NT2/D1 (cell line): Measurements from ENCODE around the gene LIX1.

ENCODE experiments used
- DNase-seq: peaks from one replicate; pipeline ENCODE4 v3.0.0-alpha.2; 2011; ENCODE audit warnings: low read depth, low spot score
- H3K27me3 ChIP-seq: 2 replicates; pipeline ENCODE4 v1.6.0; 2011; ENCODE audit warnings: mild to moderate bottlenecking; ENCODE audit not compliant: insufficient read length, insufficient read depth
- H3K36me3 ChIP-seq: 2 replicates; pipeline ENCODE4 v1.6.1; 2011; ENCODE audit warnings: mild to moderate bottlenecking, low read length, mixed read lengths; ENCODE audit not compliant: insufficient read depth, insufficient read length
- H3K4me1 ChIP-seq: 2 replicates; pipeline ENCODE4 v1.5.1; 2011; ENCODE audit not compliant: insufficient read depth, insufficient read length
- H3K4me3 ChIP-seq: 2 replicates; pipeline ENCODE4 v1.5.1; 2011; ENCODE audit warnings: low read depth; ENCODE audit not compliant: insufficient read length
- H3K9ac ChIP-seq: 2 replicates; pipeline ENCODE4 v1.6.0; 2011; ENCODE audit warnings: low read depth; ENCODE audit not compliant: insufficient read length
- H3K9me3 ChIP-seq: 2 replicates; pipeline ENCODE4 v1.5.1; 2011; ENCODE audit warnings: mild to moderate bottlenecking, low read length; ENCODE audit not compliant: insufficient read depth
- SUZ12 ChIP-seq: IDR thresholded peaks from 2 replicates; pipeline ENCODE4 v1.6.1; 2011; ENCODE audit not compliant: insufficient read length, insufficient read depth; ENCODE audit errors: extremely low read depth
- YY1 ChIP-seq: IDR thresholded peaks from 2 replicates; pipeline ENCODE4 v1.6.1; 2011; ENCODE audit not compliant: insufficient read length, insufficient read depth
- ZNF274 ChIP-seq: IDR thresholded peaks from 2 replicates; pipeline ENCODE4 v1.6.1; 2011; ENCODE audit warnings: mild to moderate bottlenecking, low read depth, low read length

LIX1 gene

DNA sequence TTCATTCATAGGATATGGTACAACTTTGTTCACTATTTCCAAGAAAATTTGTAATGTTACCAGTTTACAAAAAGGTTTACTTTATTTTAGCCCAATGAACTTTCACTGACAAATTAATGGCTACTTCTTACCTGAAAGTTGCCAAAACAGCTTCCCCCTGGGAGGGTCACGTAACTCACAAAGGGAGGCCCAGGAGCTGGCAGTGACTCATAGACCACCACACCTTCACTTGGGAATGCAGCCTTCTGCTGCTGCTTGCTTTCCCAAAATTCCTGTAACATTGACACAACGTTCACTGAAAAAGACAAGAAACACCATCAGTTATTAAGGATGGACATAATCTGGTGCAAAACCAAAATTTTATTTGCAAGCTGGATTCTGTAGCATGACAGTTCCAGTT lies 18.1 kb downstream of the LIX1 start:
- Histone ChIP-seq H3K27me3 (no peaks in the 10 kb centered on the region), H3K4me3 (no peak overlapping the region), H3K9me3 (no peaks in the 10 kb centered on the region), H3K4me1 (no peaks in the 10 kb centered on the region), H3K9ac (no peak overlapping the region), H3K36me3 (no peaks in the 10 kb centered on the region)
- DNase-seq = no peak
- TF ChIP-seq YY1 (no peak), ZNF274 (no peak), SUZ12 (no peak)

DNA sequence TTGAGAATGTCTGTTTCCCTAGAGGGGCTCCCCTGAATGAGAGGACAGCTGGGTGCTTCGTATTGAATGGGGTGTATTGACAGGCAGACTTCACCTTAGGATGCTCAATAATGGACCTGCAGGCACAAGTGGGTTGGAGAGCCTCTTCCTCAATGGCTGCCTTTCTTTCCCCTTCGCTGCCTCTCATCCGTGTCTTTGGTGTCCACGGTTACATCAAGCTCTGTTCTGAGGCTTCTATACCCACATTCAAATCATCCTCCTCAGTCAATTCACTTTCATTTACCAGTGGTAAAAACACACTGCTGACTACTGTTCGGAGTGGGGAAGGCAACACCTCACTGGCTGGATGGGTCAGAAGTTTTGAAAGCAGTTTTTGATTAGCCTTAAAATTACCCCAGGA lies 20.6 kb downstream of the LIX1 start:
- Histone ChIP-seq H3K4me3 (no peak overlapping the region), H3K36me3 (no peaks in the 10 kb centered on the region), H3K9me3 (no peaks in the 10 kb centered on the region), H3K27me3 (no peaks in the 10 kb centered on the region), H3K9ac (no peak overlapping the region), H3K4me1 (no peaks in the 10 kb centered on the region)
- no peak for DNase-seq
- TF ChIP-seq ZNF274 (no peak), SUZ12 (no peak), YY1 (no peak)

DNA sequence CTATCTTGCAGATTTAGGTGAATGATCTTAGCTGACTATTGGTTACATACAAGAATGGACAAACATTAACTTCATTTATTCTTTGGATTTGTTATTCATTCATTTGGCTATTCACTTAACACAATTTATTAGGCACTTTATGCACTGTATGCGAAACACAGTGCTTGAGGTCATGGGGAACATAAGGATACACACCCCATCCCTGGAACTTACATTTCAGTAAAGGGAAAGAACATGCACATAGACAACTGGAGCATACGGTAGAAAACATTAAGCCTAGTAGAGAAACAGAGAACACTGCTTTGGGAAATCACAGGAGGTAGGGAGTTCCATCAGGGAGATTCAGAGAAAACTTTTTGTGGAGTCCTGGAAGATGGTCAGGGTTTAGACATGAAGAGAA lies 22.2 kb downstream of the LIX1 start:
- no peak overlapping the region for H3K4me3 ChIP-seq
- no peaks in the 10 kb centered on the region for H3K4me1 ChIP-seq
- no peak overlapping the region for H3K9ac ChIP-seq
- no peaks in the 10 kb centered on the region for H3K36me3 ChIP-seq
- TF ChIP-seq YY1 (no peak), ZNF274 (no peak), SUZ12 (no peak)
- H3K9me3 ChIP-seq = no peaks in the 10 kb centered on the region
- DNase-seq = no peak
- H3K27me3 ChIP-seq = no peaks in the 10 kb centered on the region

DNA sequence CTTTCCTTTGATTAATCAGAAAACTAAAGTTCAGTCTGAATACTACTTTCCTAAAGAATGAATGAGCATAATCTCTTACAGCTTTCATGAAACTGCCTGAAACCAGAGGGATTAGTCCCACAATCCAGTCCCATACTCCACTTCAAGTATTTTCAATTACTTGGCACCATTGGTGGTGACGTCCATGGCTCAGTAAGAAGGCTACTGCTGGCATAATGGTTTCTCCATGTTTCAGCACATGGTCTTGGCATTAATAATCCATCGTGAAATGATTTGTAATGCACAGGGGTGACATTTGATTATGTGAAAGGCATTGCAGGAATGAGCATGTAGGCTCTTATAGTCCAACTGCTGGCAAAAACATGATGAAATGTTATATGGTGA lies 23.4 kb downstream of the LIX1 start:
- no peaks in the 10 kb centered on the region for H3K4me1 ChIP-seq
- H3K4me3 ChIP-seq = no peak overlapping the region
- no peaks in the 10 kb centered on the region for H3K9me3 ChIP-seq
- no peak for DNase-seq
- no peaks in the 10 kb centered on the region for H3K27me3 ChIP-seq
- TF ChIP-seq SUZ12 (no peak), YY1 (no peak), ZNF274 (no peak)
- no peaks in the 10 kb centered on the region for H3K36me3 ChIP-seq
- no peak overlapping the region for H3K9ac ChIP-seq

DNA sequence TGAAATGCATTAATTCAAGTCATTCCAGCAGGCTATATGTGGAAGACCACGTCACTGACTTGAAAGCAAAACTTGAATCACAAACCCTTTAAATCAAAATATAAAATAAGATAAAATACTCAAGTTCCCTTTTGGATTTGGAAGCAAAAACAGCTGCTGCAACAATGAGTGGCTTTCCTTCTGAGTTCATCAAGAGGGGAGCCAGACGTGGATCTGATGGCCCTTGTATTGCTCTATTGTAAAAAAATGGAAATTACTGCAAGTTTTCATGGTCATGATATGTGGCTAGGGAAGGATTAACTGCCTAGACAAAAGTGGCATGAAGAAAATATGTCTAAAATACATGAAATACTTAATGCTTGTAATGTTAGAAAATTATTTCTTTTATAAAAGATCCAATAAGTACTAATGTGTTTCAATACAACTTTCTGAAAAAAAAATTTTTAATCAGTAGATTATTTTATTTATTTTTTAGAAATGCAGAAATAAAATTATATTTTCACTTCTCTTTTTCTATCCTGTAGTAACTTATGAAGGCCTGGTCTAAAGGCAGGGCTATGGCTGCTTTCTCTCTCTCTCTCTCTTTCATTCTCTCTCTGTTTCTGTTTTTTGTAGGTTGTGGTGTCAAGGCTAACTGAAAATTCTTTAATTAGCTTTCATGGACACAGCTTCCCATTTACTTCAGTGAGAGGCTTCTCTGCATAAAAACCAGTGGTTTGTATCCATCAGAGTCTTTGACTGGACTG lies 24.0 kb downstream of the LIX1 start:
- TF ChIP-seq YY1 = no peak
- no peak for TF ChIP-seq ZNF274
- TF ChIP-seq SUZ12 = no peak
- no peaks in the 10 kb centered on the region for H3K9me3 ChIP-seq
- DNase-seq = no peak
- no peaks in the 10 kb centered on the region for H3K36me3 ChIP-seq
- no peak overlapping the region for H3K4me3 ChIP-seq
- no peak overlapping the region for H3K9ac ChIP-seq
- no peaks in the 10 kb centered on the region for H3K27me3 ChIP-seq
- no peaks in the 10 kb centered on the region for H3K4me1 ChIP-seq

DNA sequence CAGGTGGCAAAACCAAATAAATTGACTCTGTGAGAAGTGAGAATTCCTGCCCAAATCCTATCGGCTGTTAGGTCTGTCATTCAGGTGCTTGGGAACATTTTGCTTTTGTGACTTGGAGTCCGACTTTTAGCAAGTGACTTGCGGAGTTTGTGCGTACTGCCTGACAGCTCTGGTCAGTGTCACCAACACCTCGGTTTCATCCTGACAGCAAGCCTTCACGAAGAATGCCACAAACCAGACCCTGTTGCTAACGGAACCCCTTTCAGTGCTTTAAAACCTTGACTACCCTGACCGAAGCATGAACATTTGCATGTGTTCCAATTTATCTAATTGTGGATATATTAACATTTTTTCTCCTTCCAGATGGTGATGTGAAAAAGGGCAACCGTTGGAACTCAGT lies 26.5 kb downstream of the LIX1 start:
- H3K4me1 ChIP-seq = no peaks in the 10 kb centered on the region
- H3K9me3 ChIP-seq = no peaks in the 10 kb centered on the region
- H3K27me3 ChIP-seq = no peaks in the 10 kb centered on the region
- H3K36me3 ChIP-seq = no peaks in the 10 kb centered on the region
- TF ChIP-seq YY1 = no peak
- TF ChIP-seq SUZ12 = no peak
- TF ChIP-seq ZNF274 = no peak
- H3K9ac ChIP-seq = no peak overlapping the region
- DNase-seq = no peak
- H3K4me3 ChIP-seq = no peak overlapping the region

DNA sequence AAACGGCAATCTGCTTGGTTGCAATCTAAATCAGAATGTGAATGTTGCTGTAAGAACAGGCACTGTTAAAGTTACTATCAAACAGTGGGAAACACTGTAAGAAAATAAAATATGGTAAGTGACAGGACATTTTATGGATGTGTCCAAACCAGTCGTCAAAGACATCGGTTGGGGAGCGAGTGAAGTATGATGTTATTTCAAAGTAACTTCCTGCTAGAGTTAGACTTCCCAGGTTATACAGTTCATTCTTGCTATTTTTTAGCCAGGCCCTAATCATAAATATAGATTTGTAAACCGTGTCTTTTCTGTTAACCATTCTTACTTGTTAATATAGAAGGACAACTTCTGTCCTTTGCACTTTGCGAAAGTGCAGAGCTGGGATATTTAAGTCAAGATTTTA lies 30.2 kb downstream of the LIX1 start:
- H3K4me1 ChIP-seq = no peaks in the 10 kb centered on the region

GRCh38 chr5:97111616-97112015 lies 30.8 kb downstream of the LIX1 start:
- no peaks in the 10 kb centered on the region for H3K4me1 ChIP-seq
- no peaks in the 10 kb centered on the region for H3K9me3 ChIP-seq
- TF ChIP-seq ZNF274 (no peak), SUZ12 (no peak), YY1 (no peak)
- H3K36me3 ChIP-seq = no peaks in the 10 kb centered on the region
- no peak for DNase-seq
- no peak overlapping the region for H3K4me3 ChIP-seq
- no peaks in the 10 kb centered on the region for H3K27me3 ChIP-seq
- H3K9ac ChIP-seq = no peak overlapping the region

More for the DNA sequence above, 30.2 kb downstream of the LIX1 start:
- Histone ChIP-seq H3K36me3 (no peaks in the 10 kb centered on the region), H3K9me3 (no peaks in the 10 kb centered on the region), H3K4me3 (no peak overlapping the region), H3K9ac (no peak overlapping the region), H3K27me3 (no peaks in the 10 kb centered on the region)
- DNase-seq = no peak
- TF ChIP-seq SUZ12 = no peak
- no peak for TF ChIP-seq YY1
